Left hindlimb (tissue), 1 donor: ENCODE results near the gene ADGRD1.

ENCODE experiments used
- DNase-seq: peaks from one replicate; pipeline ENCODE4 v3.0.0-alpha.2; 2018

The ADGRD1 gene

GRCh38 chr12:131128556-131128955, 174.8 kb downstream of the ADGRD1 start:
- DNase-seq, result no peak

DNA sequence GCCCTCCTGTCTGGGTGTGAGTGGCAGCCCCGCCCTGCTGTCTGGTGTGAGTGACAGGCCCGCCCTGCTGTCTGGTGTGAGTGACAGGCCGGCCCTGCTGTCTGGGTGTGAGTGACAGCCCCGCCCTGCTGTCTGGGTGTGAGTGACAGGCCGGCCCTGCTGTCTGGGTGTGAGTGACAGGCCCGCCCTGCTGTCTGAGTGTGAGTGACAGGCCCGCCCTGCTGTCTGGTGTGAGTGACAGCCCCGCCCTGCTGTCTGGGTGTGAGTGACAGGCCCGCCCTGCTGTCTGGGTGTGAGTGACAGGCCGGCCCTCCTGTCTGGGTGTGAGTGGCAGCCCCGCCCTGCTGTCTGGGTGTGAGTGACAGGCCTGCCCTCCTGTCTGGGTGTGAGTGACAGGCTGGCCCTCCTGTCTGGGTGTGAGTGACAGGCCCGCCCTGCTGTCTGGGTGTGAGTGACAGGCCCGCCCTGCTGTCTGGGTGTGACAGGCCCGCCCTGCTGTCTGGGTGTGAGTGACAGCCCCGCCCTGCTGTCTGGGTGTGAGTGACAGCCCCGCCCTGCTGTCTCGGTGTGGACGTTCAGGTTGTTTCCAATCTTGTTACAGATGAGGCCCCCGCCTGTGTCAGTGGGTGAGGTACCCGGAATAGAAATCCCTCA, 175.4 kb downstream of the ADGRD1 start:
- DNase-seq, result peak; percentile 15

GRCh38 chr12:131129839-131130238, 176.1 kb downstream of the ADGRD1 start:
- peak; percentile 15 for DNase-seq

GRCh38 chr12:131130311-131130911, 176.7 kb downstream of the ADGRD1 start:
- DNase-seq, result peak; percentile 19

GRCh38 chr12:131131077-131131807, 177.5 kb downstream of the ADGRD1 start:
- DNase-seq, result peak; percentile 13

DNA sequence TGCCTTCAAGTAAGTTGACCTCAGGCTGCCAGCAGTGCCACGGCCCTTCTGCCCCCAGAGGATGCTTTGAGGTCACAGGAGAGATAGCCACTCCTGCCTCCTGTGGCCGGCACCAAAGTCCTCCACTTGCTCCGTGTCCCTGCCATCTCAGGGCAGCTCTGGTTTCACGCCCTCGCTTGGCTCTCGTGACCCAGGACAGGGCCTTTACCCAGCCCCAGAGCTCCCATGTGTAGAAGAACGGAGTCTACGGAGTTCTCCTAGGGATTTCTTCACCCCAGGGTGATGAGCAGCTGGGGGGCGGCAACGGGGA, 178.1 kb downstream of the ADGRD1 start:
- peak; percentile 19 for DNase-seq

DNA sequence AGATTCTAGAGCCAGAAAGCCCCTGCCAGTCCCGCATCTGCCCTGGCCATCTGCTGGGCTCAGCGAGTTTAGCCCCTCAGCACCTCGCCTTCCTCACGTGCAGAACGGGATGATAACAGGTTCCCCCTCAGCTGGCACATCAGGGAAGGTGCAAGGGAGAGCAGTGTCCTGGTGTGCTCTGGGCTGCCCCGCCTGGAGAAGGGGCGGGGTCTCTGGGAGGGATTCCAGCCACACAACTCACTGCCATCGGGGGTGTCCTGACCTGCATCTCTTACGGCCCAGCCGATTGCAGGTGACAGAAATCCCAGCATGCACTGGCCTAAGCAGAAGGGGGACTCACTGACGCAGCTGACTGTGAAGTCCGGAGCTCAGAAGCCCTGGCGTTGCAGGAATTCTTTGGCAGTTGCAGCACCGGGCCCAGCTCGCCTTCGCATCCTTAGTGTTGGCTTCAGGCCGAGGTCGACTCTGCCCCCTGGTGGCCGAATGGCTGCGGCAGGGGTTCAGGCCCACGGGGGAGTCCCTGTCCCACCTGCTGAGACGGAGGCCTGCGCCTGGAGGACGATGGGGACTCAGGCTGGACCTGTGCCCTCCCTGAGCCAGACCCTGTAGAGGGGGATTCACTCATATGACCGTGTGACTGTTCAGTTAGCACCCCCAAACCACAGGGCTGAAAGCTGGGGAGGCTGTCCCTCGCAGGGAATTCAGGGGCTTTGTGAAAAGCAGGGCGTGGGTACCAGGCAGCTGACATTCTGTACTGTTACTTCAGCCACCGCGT, 178.6 kb downstream of the ADGRD1 start:
- DNase-seq, result peak; percentile 77

- no peak for DNase-seq
Observed at GRCh38 chr12:131133015-131133905, 179.6 kb downstream of the ADGRD1 start.

GRCh38 chr12:131133994-131134393, 180.3 kb downstream of the ADGRD1 start:
- no peak for DNase-seq

DNA sequence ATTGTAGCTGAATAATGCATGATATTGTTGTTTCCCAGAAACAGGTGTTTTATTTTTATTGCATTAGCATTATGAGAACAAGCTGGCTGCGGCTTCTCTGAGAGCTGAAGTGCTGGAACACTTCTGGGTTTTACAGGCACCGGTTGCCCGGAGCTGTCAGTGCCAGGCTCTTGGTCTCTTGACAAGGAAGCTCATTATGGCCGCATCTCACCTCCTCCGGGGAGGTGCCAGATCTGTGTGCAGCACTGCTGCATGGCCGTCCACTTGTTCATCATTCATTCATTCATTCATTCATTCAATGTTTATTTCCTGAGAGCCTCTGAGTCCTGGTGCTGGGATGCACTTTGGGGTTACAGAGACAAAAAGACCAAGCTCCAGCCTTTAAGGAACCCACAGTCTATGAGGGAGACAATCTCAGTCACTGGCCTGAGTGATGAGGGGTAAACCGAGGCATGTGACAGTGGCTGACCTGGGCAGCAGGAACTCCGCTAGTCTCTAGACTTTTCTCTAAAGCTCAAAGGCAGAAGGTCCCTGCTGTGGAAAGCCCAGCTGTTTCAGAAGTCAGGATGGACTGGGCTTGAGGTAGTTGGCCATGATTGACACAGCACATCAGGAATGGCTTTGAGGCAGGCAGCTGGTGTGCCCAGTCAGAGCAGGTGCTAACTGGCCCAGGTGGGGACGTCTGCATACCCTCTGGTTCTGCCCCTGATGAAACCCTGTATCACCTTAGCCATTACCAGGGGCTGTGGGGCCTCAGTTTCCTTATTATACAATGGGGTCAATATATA, 181.0 kb downstream of the ADGRD1 start:
- DNase-seq, result no peak

DNA sequence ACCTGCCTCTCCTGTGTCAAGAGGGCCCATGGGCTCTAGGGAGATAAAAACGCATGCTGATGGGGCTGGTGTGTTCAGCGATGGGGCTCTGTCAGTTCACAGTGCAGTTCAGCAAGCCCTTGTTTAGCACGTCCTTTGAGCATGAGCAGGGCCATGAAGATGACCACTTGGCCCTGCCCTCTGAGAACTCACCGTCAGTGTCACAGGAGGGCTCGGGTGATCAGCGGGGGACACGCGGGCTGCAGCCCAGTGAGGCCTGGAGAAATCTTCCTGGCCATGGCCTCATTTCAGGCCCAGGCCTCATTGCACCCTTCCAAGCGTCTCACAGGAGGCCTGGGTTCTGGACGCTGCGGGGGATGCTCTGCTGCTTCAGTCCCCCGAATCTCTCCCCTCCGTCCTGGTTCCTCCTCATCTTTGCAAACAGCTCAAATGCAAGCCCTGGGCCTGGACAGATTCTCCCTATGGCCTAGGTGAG, 181.6 kb downstream of the ADGRD1 start:
- no peak for DNase-seq

GRCh38 chr12:131135786-131136538, 182.3 kb downstream of the ADGRD1 start:
- no peak for DNase-seq

GRCh38 chr12:131136539-131136872, 182.8 kb downstream of the ADGRD1 start:
- DNase-seq, result no peak

GRCh38 chr12:131137009-131137835, 183.5 kb downstream of the ADGRD1 start:
- DNase-seq, result no peak

DNA sequence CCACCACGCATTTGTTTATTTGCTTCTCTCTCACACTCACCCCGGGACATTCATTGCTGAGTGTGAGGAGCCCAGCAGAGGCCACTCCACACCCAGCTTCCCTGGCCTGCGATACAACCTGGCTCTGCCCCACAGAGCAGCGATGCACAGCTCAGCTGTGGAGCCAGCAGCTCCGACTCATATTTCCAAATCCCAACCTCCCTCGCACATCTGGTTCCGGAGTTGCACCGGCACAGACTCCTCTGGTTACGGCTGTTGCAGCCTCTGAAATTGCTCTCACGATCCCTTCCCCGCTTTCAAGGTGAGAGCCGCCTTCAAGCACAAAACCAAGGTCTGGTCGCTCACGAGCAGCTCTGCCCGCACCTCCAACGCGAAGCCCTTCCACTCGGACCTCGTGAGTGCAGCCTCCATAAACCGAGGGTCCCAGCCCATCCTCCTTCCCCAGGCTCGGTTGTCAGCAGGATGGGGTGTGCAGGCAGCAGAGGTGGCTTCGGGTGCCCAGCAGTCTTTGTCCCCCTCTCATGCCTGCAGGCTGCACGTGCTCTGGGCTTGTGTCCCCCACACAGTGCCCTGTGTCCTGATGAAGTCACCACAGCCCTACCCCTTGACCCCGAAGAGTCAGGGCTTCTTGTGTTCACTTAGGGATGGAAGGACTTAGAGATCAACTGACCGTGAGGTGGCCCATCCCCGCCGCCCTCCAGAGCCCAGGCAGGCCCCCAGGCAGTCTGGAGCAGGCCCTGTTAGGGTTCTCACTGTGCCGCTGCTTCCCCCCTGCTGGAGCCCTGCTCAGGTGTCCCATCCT, 184.3 kb downstream of the ADGRD1 start:
- peak; percentile 86 for DNase-seq

GRCh38 chr12:131138638-131139362, 185.1 kb downstream of the ADGRD1 start:
- DNase-seq, result no peak

GRCh38 chr12:131139363-131140068, 185.8 kb downstream of the ADGRD1 start:
- no peak for DNase-seq

DNA sequence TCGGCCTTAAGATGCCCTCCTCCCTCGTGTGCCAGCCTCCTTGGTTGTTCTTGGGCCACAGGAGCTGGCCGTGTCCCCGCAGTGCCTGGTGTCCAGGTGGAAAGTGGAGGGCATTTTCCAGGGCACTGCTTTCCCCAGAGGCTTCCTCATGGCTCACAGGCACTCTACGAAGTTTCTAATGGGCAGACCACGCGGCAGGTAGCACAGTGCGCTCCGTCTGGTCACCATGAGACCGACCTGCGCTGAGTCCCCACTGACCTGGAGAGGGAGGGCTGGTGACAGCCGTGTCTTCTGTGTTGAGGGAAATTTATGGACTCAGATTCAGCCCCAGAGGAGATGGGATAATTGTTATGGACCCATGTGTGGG, 186.3 kb downstream of the ADGRD1 start:
- DNase-seq, result no peak
